GM21786 (cell line): ENCODE results near the gene NPHS1.
"Not testable (repeated sequence)": the region's sequence is repeated elsewhere in the genome, so short reads cannot be mapped to it uniquely, and the experiment has no call there.

Experiments
- ATAC-seq: cut with Tn5 transposase; IDR thresholded peaks from one replicate; pipeline ENCODE4 v1.9.1; 2021; ENCODE audit not compliant: unreplicated experiment

Gene NPHS1

DNA sequence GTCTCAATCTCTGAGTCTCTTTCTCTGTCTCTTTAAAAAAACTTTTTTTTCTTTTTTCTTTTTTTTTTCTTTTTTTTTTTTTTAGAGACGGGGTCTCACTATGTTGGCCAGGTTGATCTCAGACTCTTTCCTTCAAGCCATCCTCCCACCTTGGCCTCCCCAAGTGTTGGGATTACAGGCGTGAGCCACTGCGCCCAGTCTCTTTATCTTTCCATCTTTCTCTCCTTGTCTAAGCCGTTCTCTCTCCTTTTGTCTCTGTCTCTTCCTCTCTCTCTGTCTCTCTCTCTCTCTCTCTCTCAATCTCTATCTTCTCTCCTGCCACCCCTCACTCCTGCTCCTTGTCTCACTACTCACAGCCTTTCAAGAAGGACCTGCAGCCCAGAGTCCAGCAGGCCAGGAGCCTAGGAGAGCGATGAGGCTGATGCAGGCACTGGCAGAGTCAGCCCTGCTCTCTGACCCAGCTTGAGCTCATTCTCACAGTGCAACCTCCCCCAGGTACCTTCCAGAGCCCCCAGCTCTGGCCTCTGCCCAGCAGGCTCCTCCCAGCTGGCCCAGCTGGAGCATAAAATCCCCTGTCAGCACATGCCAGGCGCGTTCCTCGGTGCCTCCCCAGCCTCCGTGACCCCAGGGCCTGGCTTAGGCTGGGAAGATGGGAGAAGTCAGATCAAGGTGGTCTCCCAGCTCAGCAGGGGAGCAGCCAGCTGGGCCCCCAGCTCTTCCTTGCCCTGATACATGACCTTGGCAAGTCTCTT lies at the start of gene NPHS1:
Gene NPHS1, minus strand, starts transcription at position 476 of the 752 bp plus-strand sequence. CDS start 667 bp downstream, outside the sequence.
- ATAC-seq, result no peak

- ATAC-seq, result no peak
Measured at GRCh38 chr19:35901055-35901644, 48.8 kb upstream of the NPHS1 start.

- no peak for ATAC-seq
Measured at GRCh38 chr19:35899547-35900214, 47.4 kb upstream of the NPHS1 start.

DNA sequence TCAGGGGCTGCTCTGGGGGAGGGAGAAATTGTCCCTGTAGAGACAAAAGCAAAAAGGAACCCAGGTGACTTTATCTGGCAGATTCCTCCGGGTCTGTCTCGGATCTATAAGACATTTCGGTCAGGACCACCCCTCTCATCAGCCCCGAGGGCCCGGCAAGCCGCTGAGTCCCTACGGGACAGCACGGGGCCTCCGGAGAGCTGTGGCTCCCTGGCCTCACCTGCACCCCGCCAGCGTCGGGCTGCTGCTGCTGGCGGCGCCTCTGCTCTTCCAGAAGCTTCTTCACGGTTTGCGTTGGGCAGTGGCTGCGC lies 46.1 kb upstream of the NPHS1 start:
- no peak for ATAC-seq

DNA sequence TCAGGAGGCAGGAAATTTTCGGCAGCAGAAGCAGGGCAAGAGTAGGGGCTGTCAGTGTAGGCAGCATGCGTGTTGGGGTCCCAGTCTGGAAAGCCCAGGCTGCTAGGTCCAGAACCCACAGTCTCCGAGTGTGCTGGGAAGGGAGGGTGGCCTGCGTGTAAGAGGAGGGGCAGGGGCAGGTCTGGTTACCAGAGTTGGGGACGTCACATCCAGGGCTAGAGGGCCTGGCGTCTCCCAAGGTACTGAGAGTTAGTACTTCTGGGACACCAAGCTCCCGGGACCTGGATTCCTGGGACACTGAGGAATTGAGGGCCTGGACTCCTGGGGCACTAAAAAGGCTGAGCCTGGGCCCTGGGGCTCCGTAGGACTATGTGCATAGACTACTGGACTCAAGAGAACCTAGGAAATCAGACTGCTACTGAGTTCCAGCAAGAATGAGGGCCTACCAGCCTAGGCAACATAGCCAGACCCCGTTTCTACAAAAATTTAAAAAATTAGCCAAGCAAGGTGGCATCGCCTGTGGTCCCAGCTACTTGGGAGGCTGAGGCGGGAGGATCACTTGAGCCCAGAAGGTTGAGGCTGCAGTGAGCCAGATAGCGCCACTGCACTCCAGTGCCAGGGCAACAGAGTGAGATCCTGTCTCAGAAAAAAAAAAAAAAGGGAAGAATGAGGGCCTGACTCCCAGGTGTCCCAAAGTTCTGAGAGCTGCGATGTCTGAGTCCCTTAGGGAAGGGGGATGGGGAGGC lies 45.6 kb upstream of the NPHS1 start:
- no peak for ATAC-seq

DNA sequence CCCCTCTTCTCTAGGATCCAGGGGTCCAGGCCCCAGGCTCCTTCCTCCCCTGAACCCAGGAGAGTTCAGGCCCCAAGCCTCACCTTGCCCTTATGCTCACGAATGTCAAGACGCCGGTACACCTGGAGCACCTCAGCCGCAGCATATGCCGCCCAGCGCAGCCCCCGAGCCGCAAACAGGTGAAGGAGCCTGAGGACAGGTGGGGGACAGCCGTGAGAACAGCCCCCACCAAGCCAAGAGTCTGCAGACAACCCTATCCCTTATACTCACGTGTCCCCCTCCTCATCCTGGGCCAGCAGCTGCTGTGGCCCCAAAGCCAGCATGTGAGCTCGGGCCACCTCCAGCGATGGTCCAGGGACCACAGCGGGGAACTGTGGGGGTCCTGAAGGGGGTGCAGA lies 44.3 kb upstream of the NPHS1 start:
- no peak for ATAC-seq

DNA sequence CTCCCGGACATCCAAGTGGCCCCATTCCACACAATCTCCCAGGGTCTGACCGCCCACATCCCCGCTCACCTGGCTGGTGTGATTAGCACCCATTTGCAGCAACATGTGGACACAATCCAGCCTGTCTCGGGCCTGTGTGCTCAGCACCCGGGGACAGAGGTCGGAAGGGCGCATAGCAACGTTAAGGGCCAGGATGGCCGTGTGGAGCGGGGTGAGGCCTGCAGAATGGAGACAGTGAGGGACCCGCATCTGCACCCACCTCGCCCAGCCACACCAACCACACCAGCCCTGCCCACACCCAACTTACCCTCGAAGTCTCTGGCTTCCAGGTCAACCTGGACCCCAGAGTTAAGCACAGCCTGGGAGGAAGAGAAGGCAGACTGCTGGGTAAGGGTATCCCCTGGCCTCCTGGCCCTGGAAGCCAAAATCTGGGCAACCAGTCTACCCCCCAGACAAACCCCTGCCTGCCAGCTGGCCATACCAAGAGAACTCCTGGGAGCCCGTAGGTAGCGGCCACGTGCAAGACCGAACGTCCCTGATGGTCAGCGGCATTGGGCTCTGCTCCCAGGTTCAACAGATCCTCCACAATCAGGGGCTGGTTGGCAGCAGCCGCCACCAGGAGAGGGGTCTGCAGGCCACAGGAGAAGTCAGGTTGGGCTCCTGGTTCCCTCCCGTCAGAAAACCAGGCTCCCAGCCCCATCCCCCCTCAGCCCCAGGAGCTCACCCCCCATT lies 43.8 kb upstream of the NPHS1 start:
- no peak for ATAC-seq

GRCh38 chr19:35894342-35894741 lies 42.0 kb upstream of the NPHS1 start:
- no peak for ATAC-seq

DNA sequence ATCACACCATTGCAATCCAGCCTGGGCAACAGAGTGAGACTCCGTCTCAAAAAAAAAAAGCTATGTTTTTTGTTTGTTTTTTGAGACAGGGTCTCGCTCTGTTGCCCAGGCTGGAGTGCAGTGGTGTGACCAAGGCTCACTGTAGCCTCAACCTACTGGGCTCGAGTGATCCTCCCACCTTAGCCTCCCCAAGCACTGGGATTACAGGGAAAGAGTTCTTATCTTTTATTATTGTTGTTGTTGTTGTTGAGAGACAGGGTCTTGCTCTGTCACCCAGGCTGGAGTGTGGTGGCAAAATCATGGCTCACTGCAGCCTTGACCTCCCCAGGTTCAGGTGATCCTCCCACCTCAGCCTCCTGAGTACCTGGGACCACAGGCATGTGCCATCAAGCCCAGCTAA lies 39.5 kb upstream of the NPHS1 start:
- ATAC-seq, result not testable (repeated sequence)

GRCh38 chr19:35890113-35890650 lies 37.9 kb upstream of the NPHS1 start:
- ATAC-seq, result no peak

- no peak for ATAC-seq
Measured at GRCh38 chr19:35889370-35890112, 37.2 kb upstream of the NPHS1 start.

GRCh38 chr19:35888398-35888797 lies 36.1 kb upstream of the NPHS1 start:
- no peak for ATAC-seq

DNA sequence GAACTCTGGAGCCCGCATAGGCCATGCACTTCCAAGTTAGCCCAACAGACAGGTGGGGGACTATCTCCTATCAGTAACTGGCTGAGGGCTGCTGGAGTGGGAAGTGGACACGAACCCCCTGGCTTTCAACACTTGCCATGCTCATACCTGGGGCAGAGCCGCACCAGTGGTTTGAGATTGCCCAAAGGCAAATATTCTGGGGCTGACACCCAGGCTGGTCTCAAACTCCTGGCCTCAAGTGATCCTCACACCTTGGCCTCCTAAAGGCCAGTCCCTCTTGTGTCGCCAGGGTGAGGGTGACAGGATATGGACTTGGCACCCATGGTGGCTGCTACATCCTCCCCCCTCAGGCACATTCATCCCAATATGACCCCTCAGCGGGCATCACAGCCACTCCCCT lies 34.9 kb upstream of the NPHS1 start:
- no peak for ATAC-seq

DNA sequence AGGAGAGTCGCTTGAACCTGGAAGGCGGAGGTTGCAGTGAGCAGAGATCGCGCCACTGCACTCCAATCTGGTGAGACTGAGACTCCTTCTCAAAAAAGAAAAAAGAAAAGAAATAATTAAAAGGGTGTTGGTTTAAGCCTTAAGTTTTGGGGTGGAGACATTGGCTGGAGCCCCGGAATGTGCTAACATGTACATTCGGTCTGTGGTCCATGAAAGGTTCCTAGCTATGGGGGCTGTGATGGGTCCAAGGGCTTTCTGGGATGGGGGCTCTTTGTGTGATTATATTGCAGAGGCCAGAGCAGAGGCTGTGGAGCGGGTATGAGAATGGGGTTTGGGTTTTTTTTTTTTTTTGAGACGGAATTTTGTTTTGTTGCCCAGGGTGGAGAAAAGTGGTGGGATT lies 33.6 kb upstream of the NPHS1 start:
- no peak for ATAC-seq

DNA sequence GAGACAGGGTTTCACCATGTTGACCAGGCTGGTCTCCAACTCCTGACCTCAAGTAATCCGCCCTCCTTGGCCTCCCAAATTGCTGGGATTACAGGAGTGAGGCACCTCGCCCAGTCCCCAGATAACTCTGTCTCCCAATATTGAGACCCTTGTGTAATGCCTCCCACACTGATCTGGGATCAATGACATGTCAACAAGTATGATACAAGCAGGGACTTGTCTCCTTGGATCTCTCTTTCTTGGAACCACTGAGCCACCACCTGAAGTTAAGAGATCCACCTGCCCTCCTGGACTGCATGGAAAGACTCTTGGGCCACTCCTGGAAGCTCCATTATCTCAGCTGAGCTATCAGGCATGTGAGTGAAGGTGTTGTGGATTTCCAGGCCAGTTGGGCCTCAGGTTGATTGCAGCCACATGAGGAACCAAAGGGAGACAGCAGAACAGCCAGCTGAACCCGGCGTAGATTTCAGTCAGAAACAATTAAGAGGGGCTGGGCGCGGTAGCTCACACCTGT lies 33.0 kb upstream of the NPHS1 start:
- no peak for ATAC-seq

DNA sequence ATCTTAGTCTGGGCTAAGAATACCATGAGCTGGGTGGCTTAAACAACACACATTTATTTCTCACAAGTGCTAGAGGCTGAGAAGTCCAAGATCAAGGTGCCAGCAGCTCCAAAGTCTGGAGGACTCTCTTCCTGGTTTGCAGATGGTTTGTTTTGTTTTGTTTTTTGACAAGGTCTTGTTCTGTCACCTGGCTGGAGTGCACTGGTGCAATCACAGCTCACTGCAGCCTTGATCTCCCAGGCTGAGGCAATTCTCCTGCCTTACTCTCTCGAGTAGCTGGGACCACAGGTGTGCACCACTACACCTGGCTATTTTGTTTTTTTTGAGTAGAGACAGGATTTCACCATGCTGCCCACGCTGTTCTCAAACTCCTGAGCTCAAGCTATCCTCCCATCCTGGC lies 31.6 kb upstream of the NPHS1 start:
- ATAC-seq, result no peak

DNA sequence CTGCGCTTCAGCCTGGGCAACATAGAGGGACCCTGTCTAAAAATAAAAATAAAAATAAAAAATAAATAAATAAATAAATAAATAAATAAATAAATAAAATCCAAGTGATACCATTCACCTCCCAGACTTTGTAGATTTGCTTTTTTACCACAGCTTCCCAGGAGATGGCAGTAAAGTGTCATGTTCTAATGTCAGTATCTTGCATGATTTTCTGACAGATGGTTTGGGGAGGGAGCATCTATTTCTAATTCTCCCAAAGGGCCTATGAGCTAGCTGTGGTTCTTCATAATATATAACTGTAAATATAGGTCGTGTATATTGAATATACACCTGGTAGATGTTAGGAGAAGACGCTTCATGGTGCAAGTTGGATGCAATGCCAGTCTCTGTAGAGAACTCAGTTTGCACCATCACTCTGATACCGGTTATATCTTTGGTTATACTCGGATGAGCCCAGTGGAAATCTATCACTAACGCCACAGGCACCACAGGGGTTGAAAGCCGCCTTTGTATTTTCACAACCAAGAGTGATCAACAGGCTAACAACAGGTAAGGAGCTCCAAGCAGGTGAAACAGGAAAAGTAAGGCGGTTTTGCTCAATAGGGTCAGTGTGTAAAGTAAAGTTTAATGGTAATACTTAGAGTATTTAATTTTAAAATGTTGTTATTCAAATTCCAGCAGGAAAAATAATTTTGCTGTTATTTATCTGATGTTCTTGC lies 30.0 kb upstream of the NPHS1 start:
- no peak for ATAC-seq

DNA sequence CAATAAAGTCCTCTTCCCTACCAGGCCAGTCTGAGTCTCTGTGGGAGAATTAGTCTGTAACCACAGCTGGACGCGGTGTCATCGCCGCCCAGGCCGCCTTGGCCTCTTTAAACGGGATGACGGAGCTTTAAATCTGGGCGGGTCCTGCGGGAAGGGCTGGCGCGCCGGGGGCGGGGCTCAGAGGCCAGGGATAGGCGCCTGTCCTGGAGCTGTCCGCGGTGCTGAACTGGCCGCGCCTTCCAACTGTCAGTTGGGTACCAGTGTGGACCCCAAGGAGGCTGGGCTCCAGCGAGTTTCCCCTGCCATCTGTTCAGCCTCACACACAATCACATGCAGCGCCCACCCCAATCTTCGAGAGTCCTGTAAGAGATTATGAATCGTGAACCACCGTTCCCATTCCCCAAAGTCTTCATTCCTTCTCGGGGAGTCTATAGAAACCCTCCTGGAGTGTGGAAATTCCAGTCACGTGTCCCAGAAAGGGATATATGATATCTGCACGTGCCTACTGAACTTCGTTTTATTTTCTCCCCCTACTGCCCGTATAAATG lies 27.5 kb upstream of the NPHS1 start:
- no peak for ATAC-seq

- ATAC-seq, result no peak
Measured at GRCh38 chr19:35879068-35879467, 26.8 kb upstream of the NPHS1 start.
